SK-N-SH (cell line): ENCODE data around the gene COBL. TPM values are rescaled to one million over a fixed set of nuclear protein-coding genes. Genes with fewer than 3 reads are reported as not detected.

ENCODE experiments used
- CTCF ChIA-PET: fragments of 300-600, 350-600 bp; formaldehyde crosslinking; extraction: SDS; loops from one replicate; lab custom pipeline; 2021; lab: Yijun Ruan, JAX
- POLR2A ChIA-PET: fragments of 350-600 bp; sonication (Branson Sonifier 250); formaldehyde crosslinking; extraction: SDS; loops from one replicate; lab custom pipeline; 2020; ENCODE audit warnings: antibody characterized with exemption, inconsistent platforms; lab: Yijun Ruan, JAX
- DNase-seq: peaks from one replicate; pipeline ENCODE4 v3.0.0; 2012
- H2AFZ ChIP-seq: fragments of 200-600 bp; sonication (generic); 2 replicates; pipeline ENCODE4 v1.8.1; 2016; ENCODE audit warnings: antibody characterized with exemption, mild to moderate bottlenecking, low read depth
- H3F3A ChIP-seq: fragments of 200-600 bp; sonication (generic); replicated peaks from 2 replicates; pipeline ENCODE3; 2016; ENCODE audit warnings: antibody characterized with exemption, mild to moderate bottlenecking; ENCODE audit not compliant: insufficient read depth
- H3K27ac ChIP-seq, 2 experiments: fragments of 200-500 bp in 1 of 2; fragments of 200-600 bp in 1 of 2; sonication (Bioruptor generic) in 1 of 2; sonication (generic), shearing (Covaris generic) in 1 of 2; 2 replicates each; pipeline versions ENCODE4 v1.5.1 to v1.6.1; 2014 to 2016; ENCODE audit warnings: low read depth in 2 of 2, inconsistent platforms in 1 of 2, low read length in 1 of 2, mild to moderate bottlenecking in 1 of 2, mixed read lengths in 1 of 2
- H3K27me3 ChIP-seq: fragments of 200-600 bp; sonication (generic), shearing (Covaris generic); 2 replicates; pipeline ENCODE4 v1.6.1; 2016; ENCODE audit warnings: mixed run types; ENCODE audit not compliant: insufficient read depth
- H3K36me3 ChIP-seq, 2 experiments: fragments of 200-500 bp in 1 of 2; fragments of 200-600 bp in 1 of 2; sonication (Bioruptor generic) in 1 of 2; sonication (generic) in 1 of 2; replicated peaks in 1 of 2; 2 replicates each; pipeline versions ENCODE3 to v1.5.1; 2014 to 2016; ENCODE audit warnings: low read length in 1 of 2, mild to moderate bottlenecking in 1 of 2; ENCODE audit not compliant: insufficient read depth in 2 of 2, control insufficient read depth in 1 of 2
- H3K4me1 ChIP-seq, 2 experiments: fragments of 200-500 bp in 1 of 2; fragments of 200-600 bp in 1 of 2; sonication (Bioruptor generic) in 1 of 2; sonication (generic), shearing (Covaris generic) in 1 of 2; 2 replicates each; pipeline versions ENCODE4 v1.5.1 to v1.6.1; 2014 to 2016; ENCODE audit warnings: low read depth in 1 of 2, low read length in 1 of 2, mixed run types in 1 of 2; ENCODE audit not compliant: insufficient read depth in 2 of 2, control insufficient read depth in 1 of 2
- H3K4me2 ChIP-seq: fragments of 200-600 bp; sonication (generic), shearing (Covaris generic); 2 replicates; pipeline ENCODE4 v1.6.1; 2017; ENCODE audit warnings: mixed run types
- H3K4me3 ChIP-seq, 2 experiments: fragments of 200-500 bp in 1 of 2; fragments of 200-600 bp in 1 of 2; sonication (Bioruptor generic) in 1 of 2; sonication (generic), shearing (Covaris generic) in 1 of 2; 2 replicates each; pipeline versions ENCODE4 v1.5.1 to v1.8.1; 2014 to 2016; ENCODE audit warnings: low read depth in 2 of 2, inconsistent platforms in 1 of 2, low read length in 1 of 2, mild to moderate bottlenecking in 1 of 2, mixed read lengths in 1 of 2, moderate library complexity in 1 of 2
- H3K79me2 ChIP-seq: fragments of 200-600 bp; sonication (generic); 2 replicates; pipeline ENCODE4 v1.8.1; 2017; ENCODE audit warnings: mild to moderate bottlenecking; ENCODE audit not compliant: insufficient read depth
- H3K9ac ChIP-seq: fragments of 200-600 bp; sonication (generic); 2 replicates; pipeline ENCODE4 v1.6.1; 2017; ENCODE audit warnings: mixed run types
- H3K9me2 ChIP-seq: fragments of 200-600 bp; sonication (generic); 2 replicates; pipeline ENCODE4 v1.6.1; 2017; ENCODE audit warnings: mixed run types
- H3K9me3 ChIP-seq: fragments of 200-600 bp; sonication (generic); 2 replicates; pipeline ENCODE4 v1.6.1; 2017; ENCODE audit warnings: mixed run types, mild to moderate bottlenecking, moderate library complexity
- H4K20me1 ChIP-seq: fragments of 200-600 bp; sonication (generic); 2 replicates; pipeline ENCODE4 v1.6.1; 2017; ENCODE audit warnings: mild to moderate bottlenecking, mixed run types; ENCODE audit not compliant: insufficient read depth
- EZH2phosphoT487 ChIP-seq: fragments of 200-600 bp; sonication (generic); IDR thresholded peaks from 2 replicates; pipeline ENCODE4 v1.6.1; 2017; ENCODE audit warnings: low read depth, mixed run types, mild to moderate bottlenecking, antibody characterized with exemption, moderate library complexity, borderline replicate concordance
- FOXJ3 ChIP-seq: sonication (generic); formaldehyde crosslinking; IDR thresholded peaks from 2 replicates; pipeline ENCODE4 v1.5.1; 2020; ENCODE audit warnings: mild to moderate bottlenecking, missing genetic modification reagents
- FOXM1 ChIP-seq: IDR thresholded peaks from 2 replicates; pipeline ENCODE4 v1.4.0; 2012; ENCODE audit warnings: low read depth, mild to moderate bottlenecking
- GABPA ChIP-seq: IDR thresholded peaks from 2 replicates; pipeline ENCODE4 v1.4.0; 2012; ENCODE audit warnings: low read depth, mild to moderate bottlenecking
- GATA2 ChIP-seq: sonication (generic); formaldehyde crosslinking; IDR thresholded peaks from 2 replicates; pipeline ENCODE4 v1.5.0; 2020; ENCODE audit warnings: mild to moderate bottlenecking, missing genetic modification reagents
- JUND ChIP-seq: IDR thresholded peaks from 2 replicates; pipeline ENCODE4 v1.4.0; 2012
- MAX ChIP-seq: IDR thresholded peaks from 2 replicates; pipeline ENCODE4 v1.4.0; 2012; ENCODE audit warnings: low read depth
- MXI1 ChIP-seq: IDR thresholded peaks from 2 replicates; pipeline ENCODE4 v1.6.1; 2012; ENCODE audit warnings: mild to moderate bottlenecking, low read depth, low read length, improper control_type of control experiment
- NFIC ChIP-seq: IDR thresholded peaks from 2 replicates; pipeline ENCODE4 v1.4.0; 2012; ENCODE audit warnings: borderline replicate concordance
- NRF1 ChIP-seq: IDR thresholded peaks from 2 replicates; pipeline ENCODE4 v1.6.1; 2012; ENCODE audit warnings: low read depth, mild to moderate bottlenecking, low read length
- PBX3 ChIP-seq: IDR thresholded peaks from 2 replicates; pipeline ENCODE4; 2012
- POLR2AphosphoS5 ChIP-seq: IDR thresholded peaks from 2 replicates; pipeline ENCODE4 v1.6.1; 2012; ENCODE audit warnings: low read depth, low read length
- RAD21 ChIP-seq: IDR thresholded peaks from 2 replicates; pipeline ENCODE4 v1.6.1; 2012; ENCODE audit warnings: mild to moderate bottlenecking, low read length
- RCOR1 ChIP-seq: fragments of 150-350 bp; IDR thresholded peaks from 2 replicates; pipeline ENCODE4 v1.6.1; 2017; ENCODE audit warnings: antibody characterized with exemption, low read length
- REST ChIP-seq: IDR thresholded peaks from 2 replicates; pipeline ENCODE4 v1.6.1; 2012; ENCODE audit warnings: mild to moderate bottlenecking, low read depth, low read length, moderate library complexity
- RFX5 ChIP-seq: IDR thresholded peaks from 2 replicates; pipeline ENCODE4 v1.6.1; 2012; ENCODE audit warnings: mild to moderate bottlenecking, improper control_type of control experiment, low read length
- RXRA ChIP-seq: IDR thresholded peaks from 2 replicates; pipeline ENCODE4 v1.4.0; 2012; ENCODE audit warnings: low read depth, mild to moderate bottlenecking, borderline replicate concordance
- TAF1 ChIP-seq: IDR thresholded peaks from 2 replicates; pipeline ENCODE4 v1.6.1; 2012; ENCODE audit warnings: low read depth, mild to moderate bottlenecking, low read length, moderate library complexity, borderline replicate concordance
- TCF12 ChIP-seq: IDR thresholded peaks from 2 replicates; pipeline ENCODE4 v1.4.0; 2012
- TEAD4 ChIP-seq: IDR thresholded peaks from 2 replicates; pipeline ENCODE4 v1.4.0; 2012; ENCODE audit warnings: mild to moderate bottlenecking, borderline replicate concordance; ENCODE audit not compliant: insufficient read depth
- YY1 ChIP-seq: IDR thresholded peaks from 2 replicates; pipeline ENCODE4 v1.4.0; 2012; ENCODE audit warnings: low read depth, mild to moderate bottlenecking
- ZBTB33 ChIP-seq: IDR thresholded peaks from 2 replicates; pipeline ENCODE4 v1.4.0; 2012; ENCODE audit warnings: low read depth, borderline replicate concordance
- WGBS: methylation state at CpG from one replicate; pipeline ENCODE4 v1.1.6; 2017; ENCODE audit warnings: low lambda C conversion rate; 5-methylcytosine and 5-hydroxymethylcytosine counted together
- polyA plus RNA-seq, 3 experiments: library from polyadenylated mRNA; depleted of rRNA; stranded (reverse); fragments of >200 nt; gene quantifications; 2 replicates each; pipeline ENCODE4 v1.2.3, GENCODE V29; 2012
- TF ChIP-seq, protein P1 (sequence below): fragments of 150-350 bp; IDR thresholded peaks from 2 replicates; pipeline ENCODE4 v1.6.1; 2017; ENCODE audit warnings: antibody characterized with exemption, low read length, low read depth, borderline replicate concordance

Gene COBL
- polyA plus RNA-seq, 1 of the 3 experiments (the other 2 are of a cell fraction), result under 0.01 TPM

- ChIA-PET CTCF (interaction anchor here (1.2 to 1.8 kb wide), 2 partner anchors 12 to 78 kb away, joined by 3 to 5 read pairs; no protein-coding TSS in a partner anchor), POLR2A (no interaction called here)
- H3K36me3 ChIP-seq, result no peaks in the 10 kb centered on the region
- no peak overlapping the region for H3K4me3 ChIP-seq
- WGBS, result 10% methylated on average over 4 of the region's 4 CpGs
- DNase-seq, result no peak
- no peak for TF ChIP-seq GABPA
- no peak for TF ChIP-seq POLR2AphosphoS5
- TF ChIP-seq ZBTB33, result no peak
- no peak for TF ChIP-seq EZH2phosphoT487
- TF ChIP-seq PBX3, result no peak
- TF ChIP-seq RXRA, result no peak
- no peak for TF ChIP-seq RCOR1
- no peak for TF ChIP-seq MAX
- no peak for TF ChIP-seq FOXJ3
- no peak for TF ChIP-seq TEAD4
- TF ChIP-seq NRF1, result no peak
- TF ChIP-seq FOXM1, result no peak
- TF ChIP-seq, all 33 proteins: peak for 0
- no peaks in the 10 kb centered on the region for H3K27me3 ChIP-seq
- no peaks in the 10 kb centered on the region for H3K4me1 ChIP-seq
- no peaks in the 10 kb centered on the region for H4K20me1 ChIP-seq
- no peaks in the 10 kb centered on the region for H3K79me2 ChIP-seq
- no peak overlapping the region for H2AFZ ChIP-seq
- H3K9me3 ChIP-seq, result no peaks in the 10 kb centered on the region
- no peaks in the 10 kb centered on the region for H3F3A ChIP-seq
- no peak overlapping the region for H3K9ac ChIP-seq
- H3K9me2 ChIP-seq, result no peaks in the 10 kb centered on the region
- H3K4me2 ChIP-seq, result no peak overlapping the region
- no peak overlapping the region for H3K27ac ChIP-seq
Observed at GRCh38 chr7:51240868-51241267, 75.7 kb downstream of the COBL start.

- 25% methylated on average over 3 of the region's 3 CpGs for WGBS
- Histone ChIP-seq H3K4me3 (no peak overlapping the region), H3K9ac (no peak overlapping the region), H2AFZ (no peak overlapping the region), H3K27ac (no peak overlapping the region), H3K27me3 (no peaks in the 10 kb centered on the region), H3K4me2 (no peak overlapping the region), H3K79me2 (no peaks in the 10 kb centered on the region), H4K20me1 (no peaks in the 10 kb centered on the region), H3K36me3 (no peaks in the 10 kb centered on the region), H3K9me3 (no peaks in the 10 kb centered on the region), H3F3A (no peaks in the 10 kb centered on the region), H3K4me1 (no peaks in the 10 kb centered on the region), H3K9me2 (no peaks in the 10 kb centered on the region)
- CTCF ChIA-PET, result interaction anchor here (1.8 kb wide), 1 partner anchor 11 kb away, joined by 5 read pairs; no protein-coding TSS in a partner anchor
- POLR2A ChIA-PET, result no interaction called here
- TF ChIP-seq RAD21 (no peak), REST (no peak), TEAD4 (no peak), TCF12 (no peak), MXI1 (no peak), JUND (no peak), GATA2 (CRISPR knock-in tag) (no peak), NFIC (no peak), RFX5 (no peak), YY1 (no peak), TAF1 (no peak)
- TF ChIP-seq, protein P1, sequence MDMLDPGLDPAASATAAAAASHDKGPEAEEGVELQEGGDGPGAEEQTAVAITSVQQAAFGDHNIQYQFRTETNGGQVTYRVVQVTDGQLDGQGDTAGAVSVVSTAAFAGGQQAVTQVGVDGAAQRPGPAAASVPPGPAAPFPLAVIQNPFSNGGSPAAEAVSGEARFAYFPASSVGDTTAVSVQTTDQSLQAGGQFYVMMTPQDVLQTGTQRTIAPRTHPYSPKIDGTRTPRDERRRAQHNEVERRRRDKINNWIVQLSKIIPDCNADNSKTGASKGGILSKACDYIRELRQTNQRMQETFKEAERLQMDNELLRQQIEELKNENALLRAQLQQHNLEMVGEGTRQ, result no peak
- DNase-seq, result no peak
Observed at GRCh38 chr7:51239691-51240090, 76.9 kb downstream of the COBL start.
